HG03045 (cell line): ENCODE measurements around the gene CFAP206.
"Not testable (repeated sequence)": the region's sequence is repeated elsewhere in the genome, so short reads cannot be mapped to it uniquely, and the experiment has no call there.

Experiments
- ATAC-seq: cut with Tn5 transposase; IDR thresholded peaks from one replicate; pipeline ENCODE4 v1.9.1; 2021; ENCODE audit warnings: mild to moderate bottlenecking, moderate library complexity; ENCODE audit not compliant: unreplicated experiment

CFAP206 gene

DNA sequence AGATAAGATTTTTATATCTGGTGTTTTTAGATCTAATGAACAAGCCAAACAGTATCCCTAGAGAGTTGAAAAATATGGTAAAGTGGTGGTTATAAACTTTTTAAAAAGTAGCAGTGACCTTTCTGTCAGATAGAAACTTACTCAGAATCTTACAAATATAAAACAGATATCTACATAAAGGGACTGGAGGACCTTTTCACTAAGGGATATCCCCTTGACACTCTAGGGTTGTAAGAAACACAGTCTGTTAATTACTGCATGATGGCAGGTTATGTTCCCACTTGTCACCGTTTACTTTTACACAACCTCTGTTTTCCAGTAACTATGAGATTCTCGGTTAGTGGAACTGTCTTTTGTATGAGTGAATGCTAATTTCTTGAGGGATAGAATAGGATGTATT lies 11.5 kb downstream of the CFAP206 start:
- ATAC-seq: no peak

DNA sequence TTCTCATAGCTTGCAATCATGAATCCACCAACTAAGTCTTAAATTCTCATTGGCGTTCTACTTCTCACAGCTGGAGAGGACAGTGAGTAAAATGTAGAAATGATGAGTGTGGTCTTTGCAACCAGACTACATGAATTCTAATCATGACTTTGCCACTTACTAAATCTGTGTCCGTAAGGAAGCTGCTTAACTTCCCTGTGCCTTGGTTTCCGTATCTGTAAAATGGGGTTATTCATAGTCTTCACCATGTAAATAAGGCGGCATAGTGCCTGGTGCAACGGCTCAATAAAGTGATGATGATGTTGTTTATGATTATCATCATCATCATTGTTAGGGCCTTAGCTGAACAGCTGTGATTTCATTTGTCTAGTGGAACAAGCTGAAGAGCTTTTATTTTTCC lies 12.6 kb downstream of the CFAP206 start:
- ATAC-seq: no peak

DNA sequence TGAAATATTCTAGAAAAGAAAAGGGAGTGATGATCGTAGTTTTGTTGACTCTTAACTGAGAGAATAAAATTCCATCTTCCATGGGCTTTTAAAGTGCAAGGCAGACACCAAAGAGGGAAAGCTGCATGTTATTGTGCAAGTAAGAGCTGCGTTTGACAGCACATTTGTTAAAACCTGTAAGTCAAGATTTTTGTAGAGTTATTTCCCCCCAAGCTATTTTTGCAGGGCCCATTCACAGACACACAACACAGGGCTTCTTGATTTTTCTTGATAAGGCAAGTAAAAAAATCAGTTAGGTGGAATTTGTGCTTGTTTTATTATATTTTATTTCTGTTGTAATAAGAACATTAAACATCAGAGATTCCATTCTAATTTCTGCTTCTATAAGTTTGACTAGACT lies 13.8 kb downstream of the CFAP206 start:
- ATAC-seq: no peak

DNA sequence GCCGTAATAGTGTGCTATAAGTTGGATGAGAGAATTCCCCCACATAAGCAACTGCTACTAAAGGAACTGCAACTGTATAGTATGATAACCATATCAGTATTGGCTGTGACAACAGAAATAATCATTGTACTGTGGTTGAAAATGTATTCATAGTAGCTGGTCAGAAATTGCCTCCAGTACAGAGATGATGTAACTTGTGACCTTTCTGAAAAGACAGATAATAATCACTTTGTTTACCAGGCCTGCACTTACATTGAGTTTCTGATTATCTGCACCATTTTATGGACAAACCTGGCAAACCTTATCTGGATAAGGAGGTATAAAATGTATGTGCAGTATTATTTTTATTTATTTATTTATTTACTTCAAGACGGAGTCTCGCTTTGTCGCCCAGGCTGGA lies 19.0 kb downstream of the CFAP206 start:
- ATAC-seq: no peak

DNA sequence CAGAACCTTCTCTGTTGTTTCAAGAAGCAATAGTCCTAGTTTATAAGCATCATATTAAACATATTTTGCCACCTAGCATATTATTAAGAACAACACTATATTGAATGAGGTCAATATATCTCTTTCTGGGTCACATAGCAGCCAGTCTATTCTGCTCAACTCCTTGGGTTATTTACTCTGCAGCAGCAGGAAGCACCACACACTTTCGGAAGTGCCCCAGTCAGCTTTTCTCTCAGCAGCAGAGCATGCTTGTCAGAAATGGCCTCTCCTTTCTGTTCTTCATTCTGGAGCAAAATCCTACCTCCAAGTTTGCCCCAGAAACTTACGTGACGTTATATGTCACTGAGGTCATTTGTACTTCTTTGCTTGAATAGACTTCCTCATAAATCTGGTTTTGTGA lies 22.7 kb downstream of the CFAP206 start:
- no peak for ATAC-seq

DNA sequence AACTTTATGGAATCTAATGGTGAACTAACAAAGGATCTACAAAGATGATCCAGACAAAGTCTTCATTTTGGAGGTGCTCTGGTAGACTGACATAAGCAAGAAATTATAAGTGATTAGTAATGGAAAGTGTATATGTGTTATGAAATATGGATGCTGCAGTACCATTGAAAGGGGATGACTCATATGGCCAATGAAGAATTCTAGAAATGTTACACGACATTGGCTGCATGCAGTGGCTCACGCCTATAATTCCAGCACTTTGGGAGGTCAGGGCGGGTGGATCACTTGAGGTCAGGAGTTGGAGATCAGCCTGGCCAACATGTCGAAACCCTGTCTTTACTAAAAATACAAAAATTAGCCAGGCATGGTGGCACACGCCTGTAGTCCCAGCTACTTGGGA lies 23.5 kb downstream of the CFAP206 start:
- ATAC-seq: no peak

DNA sequence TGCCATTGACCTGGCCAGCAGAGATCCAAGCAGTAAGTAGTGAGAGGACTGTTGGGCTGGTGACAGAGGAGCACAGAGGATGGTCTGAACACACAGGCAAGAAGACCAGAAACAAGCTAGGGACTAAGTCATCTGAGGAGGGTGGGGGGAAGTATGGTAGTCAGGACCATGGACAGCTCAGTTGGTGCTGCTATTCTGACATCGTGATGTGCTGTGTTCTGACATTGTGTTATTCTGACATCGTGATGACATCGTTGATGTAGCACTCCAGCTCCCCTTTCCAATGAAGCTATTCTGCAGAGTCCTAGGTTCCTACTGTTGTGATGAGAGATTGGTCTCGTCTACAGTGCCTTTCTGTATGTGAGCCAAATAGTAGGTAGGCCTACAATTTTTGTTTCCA lies 28.7 kb downstream of the CFAP206 start:
- ATAC-seq: no peak

DNA sequence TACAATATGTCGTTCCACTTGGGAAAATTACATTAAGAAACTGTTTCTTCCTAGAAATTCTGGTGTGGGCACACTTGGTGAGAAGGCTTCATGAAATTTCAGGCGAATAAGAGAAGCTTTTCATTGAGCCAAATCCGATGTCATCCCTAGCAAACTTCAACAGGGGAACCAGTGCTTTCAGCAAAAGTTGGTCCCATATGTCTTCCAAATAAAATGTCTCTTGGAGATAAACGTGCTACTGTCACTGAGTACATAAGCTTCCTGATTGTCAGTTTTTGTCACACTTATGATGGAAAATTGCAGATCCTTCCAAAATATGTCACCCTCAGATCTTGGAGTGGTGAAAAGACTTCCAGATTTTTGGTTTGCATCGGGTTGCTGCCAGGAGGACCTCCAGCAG lies 33.9 kb downstream of the CFAP206 start:
- no peak for ATAC-seq

DNA sequence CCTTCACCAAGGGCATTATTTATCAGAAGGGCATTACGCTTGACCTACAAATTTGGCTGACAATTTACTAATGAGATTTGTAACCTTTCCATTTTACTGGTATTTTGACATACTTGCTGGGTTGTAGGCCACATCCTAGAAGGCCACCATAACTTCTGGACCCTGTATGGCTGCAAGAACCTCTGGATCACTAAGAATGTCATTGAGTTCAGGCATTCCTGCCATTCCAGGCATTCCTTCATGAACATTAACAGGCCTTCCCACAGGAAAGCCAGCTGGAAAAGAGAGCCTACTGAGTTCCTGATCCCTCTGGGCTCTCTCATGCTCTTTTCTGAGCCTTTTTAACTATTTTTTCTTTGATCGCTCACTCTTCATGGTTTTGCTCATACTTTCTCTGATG lies 36.6 kb downstream of the CFAP206 start:
- ATAC-seq: no peak

DNA sequence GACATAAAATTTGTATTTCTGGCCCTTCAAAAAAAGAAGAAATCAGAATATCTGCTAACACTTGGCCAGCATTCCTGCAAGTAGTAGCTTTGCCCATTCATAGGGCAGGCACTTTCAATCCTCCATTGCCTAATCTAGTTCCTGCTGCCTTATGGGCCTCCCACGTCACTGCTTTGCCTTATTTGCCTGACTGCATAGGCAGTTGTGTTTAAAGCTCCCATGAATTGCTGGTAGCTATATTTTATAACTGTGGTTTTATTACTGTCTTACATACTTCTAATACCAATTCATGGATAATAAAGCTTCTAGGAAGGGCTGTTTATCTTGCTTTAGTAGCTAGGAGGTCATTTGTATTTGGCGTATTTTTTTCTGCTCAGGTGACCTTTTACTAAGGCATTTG lies 57.3 kb downstream of the CFAP206 start:
- no peak for ATAC-seq

DNA sequence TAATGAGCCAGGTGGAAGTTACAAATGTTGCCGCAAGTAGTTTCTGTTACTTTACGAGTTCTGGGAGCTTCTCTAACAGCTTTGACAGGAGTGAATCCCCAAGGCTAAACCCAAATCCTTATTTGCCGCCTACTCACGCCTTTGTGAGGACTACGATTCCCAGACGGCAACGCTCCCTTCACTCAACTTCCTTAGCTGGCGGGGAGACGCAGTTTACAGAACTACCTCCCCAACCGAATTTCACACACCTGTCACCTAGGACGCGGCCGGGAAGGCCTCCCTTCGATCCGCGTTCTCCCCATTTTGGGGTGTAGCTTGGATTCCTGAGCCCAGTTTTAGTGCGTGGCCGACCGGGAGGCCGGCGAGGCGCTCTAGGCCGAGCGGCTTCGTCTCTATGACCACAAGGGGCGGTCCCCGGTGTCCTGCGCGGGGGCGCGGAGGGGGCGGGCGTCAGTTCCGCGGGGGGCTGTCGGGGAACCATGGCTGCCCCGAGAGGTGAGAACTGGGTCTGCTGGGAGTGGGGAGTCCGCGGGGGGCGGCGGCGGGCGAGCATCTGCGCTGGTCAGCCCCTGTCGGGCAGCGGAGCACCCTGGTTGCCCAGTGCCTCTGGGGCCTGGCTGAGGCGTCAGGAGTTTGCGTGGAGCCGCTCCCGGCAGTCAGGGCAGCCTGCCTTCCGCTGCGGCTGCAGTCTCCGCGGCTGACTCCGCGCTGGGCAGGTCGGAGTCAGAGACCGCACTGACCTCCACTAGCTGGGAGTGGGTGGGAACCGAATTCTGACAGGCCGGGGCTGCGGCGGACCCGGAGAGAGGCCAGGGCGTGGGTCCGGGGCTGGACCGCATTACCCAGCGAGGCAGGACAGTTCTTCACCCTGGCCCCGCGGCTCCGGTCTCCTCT lies 65.0 kb downstream of the CFAP206 start, which contains the start of gene SLC35A1:
SLC35A1 (plus strand) TSS at position 450 of the 894 bp plus-strand sequence; CDS start at position 480, 30 bp downstream.
- ATAC-seq: peak; percentile 97

DNA sequence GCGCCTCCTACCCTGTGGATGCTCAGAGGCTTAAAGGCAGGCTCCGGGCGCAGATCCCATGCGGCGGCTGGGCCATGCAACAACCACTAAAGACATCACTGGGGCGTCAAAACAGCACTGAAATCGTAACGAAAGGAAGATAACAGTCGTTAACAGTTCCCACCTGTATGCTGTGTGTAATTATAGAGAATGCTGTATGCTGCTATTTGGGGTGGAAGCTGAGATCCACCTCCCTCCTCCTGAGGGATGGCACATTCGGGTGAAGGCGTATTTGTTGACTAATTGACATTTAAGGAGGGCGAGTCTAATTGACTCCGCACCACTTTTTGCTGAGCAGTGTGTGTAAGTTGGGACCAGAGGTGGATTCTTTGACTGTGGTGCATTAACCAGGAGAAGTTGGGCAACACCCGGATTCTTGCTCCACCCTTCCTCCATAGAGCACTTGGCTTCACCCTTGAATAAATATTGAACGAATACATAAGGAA lies 65.7 kb downstream of the CFAP206 start:
- ATAC-seq: peak; percentile 70

DNA sequence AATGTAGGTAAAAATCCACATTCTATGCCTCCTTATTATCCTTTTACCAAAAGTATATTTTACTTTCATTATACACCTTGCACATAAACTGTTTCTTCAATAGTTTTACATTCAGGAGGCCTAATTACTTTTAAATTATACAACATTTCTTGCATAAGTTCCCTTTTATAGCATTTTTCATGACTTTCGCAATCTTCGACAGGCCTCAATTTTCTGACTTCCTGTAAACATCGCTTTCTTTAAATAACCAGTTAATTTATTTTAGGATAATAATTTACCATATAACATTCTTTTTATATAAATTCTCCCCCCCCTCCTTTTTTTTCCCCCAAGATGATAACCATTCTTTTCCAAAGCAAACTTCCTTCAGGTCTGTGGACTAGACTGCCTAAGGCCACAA lies 74.2 kb downstream of the CFAP206 start:
- no peak for ATAC-seq

DNA sequence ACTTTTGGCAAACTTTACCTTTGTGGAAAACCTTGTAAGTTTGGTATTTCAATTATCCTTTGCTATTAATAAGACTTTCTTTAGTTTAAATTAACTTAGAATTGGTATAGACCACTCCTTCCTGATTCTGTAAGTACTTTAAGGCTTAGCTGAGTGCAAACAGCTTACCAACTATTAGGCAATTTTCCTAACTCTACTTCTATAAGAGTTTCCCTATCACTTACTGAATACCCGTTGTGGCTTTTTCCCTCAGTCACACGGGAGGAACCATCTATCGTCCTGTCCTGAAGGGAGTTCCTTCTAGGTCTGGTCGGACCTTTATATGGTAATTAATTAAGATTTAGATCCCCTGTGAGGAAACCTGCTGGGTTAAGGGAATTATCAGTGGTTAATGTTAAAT lies 74.6 kb downstream of the CFAP206 start:
- ATAC-seq: no peak

DNA sequence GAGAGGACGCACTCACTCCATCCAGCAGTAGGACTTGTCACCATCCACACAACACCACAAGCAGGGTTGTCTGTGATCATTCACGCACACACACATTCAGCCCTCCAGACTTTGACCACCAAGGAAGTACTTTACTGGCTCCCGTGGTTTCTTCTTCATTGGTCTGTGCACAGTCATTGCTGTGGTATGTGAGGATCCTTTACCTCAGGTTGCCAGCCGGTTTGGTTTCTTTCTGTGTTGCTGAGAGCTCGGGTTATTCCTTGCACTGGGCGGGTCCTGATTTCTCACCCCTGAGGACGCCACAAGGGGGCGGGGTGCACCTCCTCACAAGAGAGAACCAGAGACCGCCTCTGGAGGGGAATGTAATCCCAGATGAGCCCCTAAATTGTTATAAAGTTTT lies 76.2 kb downstream of the CFAP206 start:
- ATAC-seq: no peak

DNA sequence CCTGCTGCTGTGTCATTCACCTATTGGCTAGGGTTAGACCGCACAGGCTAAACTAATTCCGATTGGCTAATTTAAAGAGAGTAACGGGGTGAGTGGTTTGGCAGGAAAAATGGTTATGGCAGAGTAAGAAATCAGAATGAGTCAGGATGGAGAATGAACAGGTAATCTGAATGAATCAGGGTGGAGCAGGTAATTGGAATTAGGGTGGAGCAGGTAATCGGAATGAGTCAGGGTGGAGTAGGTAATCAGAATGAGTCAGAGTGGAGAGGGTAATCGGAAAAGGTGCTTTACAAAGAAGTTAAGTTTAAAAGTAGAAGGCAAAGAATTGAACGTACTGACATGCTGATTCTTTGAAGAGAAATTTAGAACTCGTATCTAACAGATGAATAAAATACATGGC lies 76.7 kb downstream of the CFAP206 start:
- no peak for ATAC-seq

DNA sequence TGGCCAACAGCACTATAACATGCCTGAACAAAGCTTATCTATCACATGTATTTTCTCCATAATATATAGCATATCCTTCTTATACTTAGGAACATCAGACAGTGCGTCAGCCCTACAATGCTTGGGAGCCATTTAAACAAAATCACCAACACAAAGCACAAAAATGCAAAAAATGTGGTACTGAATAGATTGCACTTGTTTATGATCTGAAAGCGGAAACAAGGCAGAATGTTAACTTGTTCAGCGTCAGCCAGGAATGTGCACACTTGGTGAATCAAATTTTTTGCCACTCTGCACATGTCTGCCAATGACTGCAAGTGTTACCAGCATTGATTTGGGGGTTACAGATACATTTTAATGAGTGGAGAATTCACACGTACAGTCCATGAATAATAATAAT lies 79.8 kb downstream of the CFAP206 start:
- ATAC-seq: no peak

DNA sequence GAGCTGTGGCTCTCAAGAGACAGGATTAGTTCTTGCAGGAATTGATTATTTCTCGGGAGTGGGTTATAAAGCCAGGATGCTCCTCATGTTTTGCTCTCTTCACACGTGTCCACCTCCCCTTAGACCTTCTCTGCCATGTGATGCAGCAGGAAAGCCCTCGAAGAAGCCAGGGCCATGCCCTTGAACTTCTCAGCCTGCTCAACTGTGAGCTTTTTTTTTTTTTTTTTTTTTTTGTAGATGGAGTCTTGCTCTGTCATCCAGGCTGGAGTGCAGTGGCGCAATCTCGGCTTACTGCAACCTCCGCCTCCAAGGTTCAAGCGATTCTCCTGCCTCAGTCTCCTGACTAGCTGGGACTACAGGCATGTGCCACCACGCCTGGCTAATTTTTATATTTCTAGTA lies 81.6 kb downstream of the CFAP206 start:
- ATAC-seq: not testable (repeated sequence)

DNA sequence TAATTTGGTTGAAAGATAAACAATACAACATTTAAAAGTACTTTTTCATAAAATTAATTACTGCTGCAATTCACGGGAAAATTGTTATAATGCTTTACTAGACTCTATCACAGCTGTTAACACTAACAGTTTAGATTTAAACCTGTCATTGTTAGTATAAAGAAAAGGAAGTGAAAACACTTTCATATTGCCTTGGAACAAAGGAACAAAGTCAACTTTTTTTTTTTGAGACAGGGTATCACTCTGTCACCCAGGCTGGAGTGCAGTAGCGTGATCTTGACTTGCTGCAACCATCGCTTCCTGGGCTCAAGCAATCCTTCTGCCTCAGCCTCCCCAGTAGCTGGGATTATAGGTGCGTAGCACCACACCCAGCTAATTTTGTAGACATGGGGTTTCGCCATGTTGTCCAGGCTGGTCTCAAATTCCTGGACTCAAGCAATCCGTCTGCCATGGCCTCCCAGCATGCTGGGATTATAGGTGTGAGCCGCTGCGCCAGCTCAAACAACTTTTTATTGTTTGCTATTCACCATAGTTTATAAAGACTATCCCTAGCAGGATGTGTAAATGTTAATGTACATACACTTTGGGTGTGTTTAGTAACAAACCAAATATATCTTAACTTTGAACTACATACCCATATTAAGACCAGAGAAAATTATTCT lies 87.1 kb downstream of the CFAP206 start:
- ATAC-seq: peak; percentile 66

DNA sequence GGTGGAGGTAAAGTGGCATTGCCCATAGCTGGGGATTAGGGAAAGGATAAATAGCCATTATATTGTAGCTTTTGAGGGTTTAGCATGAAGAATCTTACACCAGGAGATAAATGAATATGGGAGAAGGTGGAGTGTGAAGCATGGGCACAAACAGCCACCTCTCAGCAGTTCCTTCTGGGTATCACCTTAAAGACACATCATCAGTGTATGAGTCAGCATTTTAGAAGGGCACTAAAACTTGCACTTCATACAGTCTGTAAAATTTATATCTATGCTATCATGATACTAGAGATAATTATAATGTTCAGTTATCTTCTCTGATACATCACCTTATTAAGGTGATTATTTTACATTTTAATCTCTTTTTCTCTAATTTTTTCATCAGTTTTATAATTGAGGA lies 90.3 kb downstream of the CFAP206 start:
- ATAC-seq: no peak

DNA sequence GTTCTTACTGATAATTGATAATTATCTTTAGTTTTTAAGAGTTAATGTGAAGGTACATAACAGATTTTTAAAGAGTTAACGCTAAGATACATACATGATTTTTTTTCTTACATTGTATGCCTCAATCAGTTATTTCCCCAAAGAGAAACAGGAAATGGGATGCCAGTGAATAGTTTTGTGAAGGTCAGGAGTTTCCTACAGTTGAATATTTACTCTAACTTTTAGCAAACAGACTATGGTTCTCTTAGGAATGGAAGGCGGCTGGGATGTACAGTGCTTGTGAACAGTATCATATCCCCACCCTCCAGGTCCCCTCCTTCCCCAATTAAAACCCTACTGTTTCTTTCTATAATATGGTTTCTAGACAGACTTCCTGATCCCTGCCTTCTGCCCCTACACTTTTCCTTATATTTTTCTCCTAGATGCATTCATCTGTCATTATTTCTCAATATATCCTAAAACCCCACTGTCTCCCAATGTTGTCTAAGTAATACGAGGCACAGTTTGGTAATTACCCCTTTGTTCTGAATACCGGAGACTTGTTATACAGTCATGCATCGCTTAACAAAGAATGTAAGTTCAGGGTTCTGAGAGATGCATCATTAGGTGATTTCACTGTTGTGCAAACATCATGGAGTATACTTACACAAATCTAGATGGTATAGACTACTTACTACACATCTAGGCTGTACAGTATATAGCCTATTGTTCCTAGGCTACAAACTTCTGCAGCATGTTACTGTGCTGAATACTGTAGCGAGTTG lies 94.2 kb downstream of the CFAP206 start:
- no peak for ATAC-seq
